ACC112 (cell line): Measurements from ENCODE around the gene ONECUT2.
"Not testable (repeated sequence)": the region's sequence is repeated elsewhere in the genome, so short reads cannot be mapped to it uniquely, and the experiment has no call there.

Source experiments
- H2AFZ ChIP-seq: fragments of 200-600 bp; sonication (generic); one replicate; pipeline ENCODE4 v1.6.0; 2017; ENCODE audit warnings: antibody characterized with exemption, low read length; ENCODE audit not compliant: unreplicated experiment
- H3K27ac ChIP-seq: fragments of 200-600 bp; sonication (generic); 2 replicates; pipeline ENCODE4 v1.5.1; 2014; ENCODE audit warnings: low read depth, mild to moderate bottlenecking, antibody characterized with exemption, low read length, moderate library complexity
- H3K27me3 ChIP-seq: fragments of 200-600 bp; sonication (generic); 2 replicates; pipeline ENCODE4 v1.6.1; 2014; ENCODE audit warnings: mild to moderate bottlenecking, antibody characterized with exemption, low read length, moderate library complexity, mixed read lengths; ENCODE audit not compliant: insufficient read depth
- H3K36me3 ChIP-seq: fragments of 200-600 bp; sonication (generic); 2 replicates; pipeline ENCODE4 v1.6.1; 2016; ENCODE audit warnings: mild to moderate bottlenecking, antibody characterized with exemption, low read length, moderate library complexity, mixed read lengths; ENCODE audit not compliant: insufficient read depth
- H3K4me1 ChIP-seq: fragments of 200-600 bp; sonication (generic); one replicate; pipeline ENCODE4 v1.6.1; 2016; ENCODE audit warnings: low read length, mixed read lengths; ENCODE audit not compliant: insufficient read depth, unreplicated experiment, control insufficient read depth
- H3K4me3 ChIP-seq: fragments of 200-600 bp; sonication (generic); 2 replicates; pipeline ENCODE4 v1.5.1; 2014; ENCODE audit warnings: mild to moderate bottlenecking, low read depth, low read length
- H3K79me2 ChIP-seq: fragments of 200-600 bp; sonication (generic); one replicate; pipeline ENCODE4 v1.6.0; 2016; ENCODE audit warnings: low read length; ENCODE audit not compliant: control insufficient read depth, unreplicated experiment, insufficient read depth

Gene ONECUT2

GRCh38 chr18:57434536-57435494 is at the start of gene ONECUT2:
ONECUT2 (plus strand) TSS chr18:57435374; CDS start chr18:57435717, 343 bp downstream.
- peaks cover 2% of the 10 kb centered on the region for H3K4me1 ChIP-seq
- no peak within 1 kb of the TSS for H3K27ac ChIP-seq
- no peak within 1 kb of the TSS for H2AFZ ChIP-seq
- H3K36me3 ChIP-seq: no peaks in the 10 kb centered on the region
- peak within 1 kb of the TSS; percentile 55 for H3K4me3 ChIP-seq
- peaks cover 94% of the 10 kb centered on the region for H3K27me3 ChIP-seq
- no peaks in the 10 kb centered on the region for H3K79me2 ChIP-seq

DNA sequence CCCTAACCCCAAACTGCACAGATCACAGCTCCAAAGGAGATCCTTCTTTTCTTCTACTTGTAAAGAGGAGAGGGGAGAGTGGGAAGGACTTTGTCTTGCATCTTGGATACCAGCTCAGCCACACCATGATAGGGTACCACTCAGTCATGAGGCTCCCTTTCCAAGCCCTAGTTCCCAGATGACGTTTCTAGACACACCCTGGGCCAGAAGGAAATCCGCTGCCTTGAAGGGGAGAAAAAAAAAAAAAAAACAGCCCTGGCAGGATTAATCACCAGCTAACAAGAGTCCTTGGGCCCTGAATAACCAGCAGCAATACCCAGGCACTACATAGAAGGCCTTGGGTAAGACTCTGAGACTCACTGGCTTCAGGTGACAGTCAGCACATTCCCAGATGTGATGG is 45.9 kb upstream of the ONECUT2 start:
- H3K27me3 ChIP-seq: peaks cover 8% of the 10 kb centered on the region
- H3K79me2 ChIP-seq: no peaks in the 10 kb centered on the region
- no peaks in the 10 kb centered on the region for H3K4me1 ChIP-seq
- H3K36me3 ChIP-seq: no peaks in the 10 kb centered on the region
- no peak overlapping the region for H3K27ac ChIP-seq
- no peak overlapping the region for H2AFZ ChIP-seq
- H3K4me3 ChIP-seq: no peak overlapping the region

DNA sequence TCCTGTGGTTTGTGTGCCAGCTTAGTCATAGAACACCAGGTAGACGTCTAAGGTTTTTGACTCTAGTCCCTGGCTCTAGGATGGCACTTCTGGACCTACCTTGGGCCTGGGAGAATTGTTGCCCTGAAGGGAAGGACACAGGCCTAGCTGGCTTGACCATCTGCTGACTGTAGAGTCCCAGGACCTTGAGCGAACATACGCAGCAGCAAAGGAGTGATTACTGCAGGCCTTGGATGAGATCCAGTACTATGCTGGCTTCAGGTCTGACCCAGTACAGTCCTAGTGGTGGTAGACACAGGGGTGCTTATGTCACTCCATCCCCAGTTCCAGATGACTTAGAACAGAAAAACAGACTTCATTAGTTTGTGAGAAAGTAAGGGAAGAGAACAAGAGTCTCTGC is 45.1 kb upstream of the ONECUT2 start:
- H3K27me3 ChIP-seq: peaks cover 8% of the 10 kb centered on the region
- H3K79me2 ChIP-seq: no peaks in the 10 kb centered on the region
- no peak overlapping the region for H3K27ac ChIP-seq
- no peaks in the 10 kb centered on the region for H3K36me3 ChIP-seq
- H2AFZ ChIP-seq: no peak overlapping the region
- H3K4me3 ChIP-seq: no peak overlapping the region
- no peaks in the 10 kb centered on the region for H3K4me1 ChIP-seq

DNA sequence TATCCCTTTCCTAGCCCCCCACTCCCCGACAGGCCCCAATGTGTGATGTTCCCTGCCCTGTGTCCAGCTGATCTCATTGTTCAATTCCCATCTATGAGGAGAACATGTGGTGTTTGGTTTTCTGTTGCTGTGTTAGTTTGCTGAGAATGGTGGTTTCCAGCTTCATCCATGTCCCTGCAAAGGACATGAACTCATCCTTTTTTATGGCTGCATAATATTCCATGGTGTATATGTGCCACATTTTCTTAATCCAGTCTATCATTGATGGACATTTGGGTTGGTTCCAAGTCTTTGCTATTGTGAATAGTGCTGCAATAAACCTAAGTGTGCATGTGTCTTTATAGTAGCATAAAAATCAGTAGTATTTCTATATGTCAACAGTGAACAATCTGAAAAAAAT is 40.4 kb upstream of the ONECUT2 start:
- not testable (repeated sequence) for H3K36me3 ChIP-seq, H3K27me3 ChIP-seq, H2AFZ ChIP-seq, H3K4me1 ChIP-seq, H3K27ac ChIP-seq, H3K79me2 ChIP-seq, H3K4me3 ChIP-seq

- not testable (repeated sequence) for H3K4me1 ChIP-seq, H2AFZ ChIP-seq, H3K36me3 ChIP-seq, H3K4me3 ChIP-seq, H3K79me2 ChIP-seq, H3K27me3 ChIP-seq, H3K27ac ChIP-seq
Measured at GRCh38 chr18:57396831-57397230, 38.3 kb upstream of the ONECUT2 start.

- H3K27ac ChIP-seq: no peak overlapping the region
- no peaks in the 10 kb centered on the region for H3K4me1 ChIP-seq
- H2AFZ ChIP-seq: no peak overlapping the region
- H3K4me3 ChIP-seq: no peak overlapping the region
- H3K79me2 ChIP-seq: no peaks in the 10 kb centered on the region
- H3K36me3 ChIP-seq: no peaks in the 10 kb centered on the region
- H3K27me3 ChIP-seq: no peaks in the 10 kb centered on the region
Measured at GRCh38 chr18:57397440-57398132, 37.6 kb upstream of the ONECUT2 start.

DNA sequence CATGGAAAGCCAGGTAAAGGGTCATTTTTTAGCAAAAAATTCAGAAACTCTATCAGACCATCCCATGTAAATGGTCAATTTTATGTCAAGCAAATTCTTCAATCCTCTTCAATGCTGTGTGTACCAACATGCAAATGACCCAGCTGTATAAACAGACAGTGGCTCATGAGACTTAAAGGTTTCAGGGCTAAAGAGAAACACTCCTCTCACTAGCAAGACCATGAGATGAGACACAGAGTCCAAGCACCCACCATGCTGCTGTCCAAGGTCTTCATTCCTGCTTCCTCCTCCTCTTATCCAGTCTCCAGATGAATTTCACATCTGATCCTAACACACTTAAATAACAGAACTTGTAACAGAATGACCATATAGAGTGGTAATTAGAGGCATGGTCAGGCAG is 30.8 kb upstream of the ONECUT2 start:
- Histone ChIP-seq H3K4me1 (no peaks in the 10 kb centered on the region), H3K27me3 (no peaks in the 10 kb centered on the region), H3K79me2 (no peaks in the 10 kb centered on the region), H3K36me3 (no peaks in the 10 kb centered on the region), H3K4me3 (no peak overlapping the region), H3K27ac (no peak overlapping the region), H2AFZ (no peak overlapping the region)

- H3K4me3 ChIP-seq: no peak overlapping the region
- no peaks in the 10 kb centered on the region for H3K27me3 ChIP-seq
- H3K4me1 ChIP-seq: no peaks in the 10 kb centered on the region
- H3K79me2 ChIP-seq: no peaks in the 10 kb centered on the region
- no peak overlapping the region for H2AFZ ChIP-seq
- H3K27ac ChIP-seq: no peak overlapping the region
- no peaks in the 10 kb centered on the region for H3K36me3 ChIP-seq
Measured at GRCh38 chr18:57409650-57410049, 25.5 kb upstream of the ONECUT2 start.

DNA sequence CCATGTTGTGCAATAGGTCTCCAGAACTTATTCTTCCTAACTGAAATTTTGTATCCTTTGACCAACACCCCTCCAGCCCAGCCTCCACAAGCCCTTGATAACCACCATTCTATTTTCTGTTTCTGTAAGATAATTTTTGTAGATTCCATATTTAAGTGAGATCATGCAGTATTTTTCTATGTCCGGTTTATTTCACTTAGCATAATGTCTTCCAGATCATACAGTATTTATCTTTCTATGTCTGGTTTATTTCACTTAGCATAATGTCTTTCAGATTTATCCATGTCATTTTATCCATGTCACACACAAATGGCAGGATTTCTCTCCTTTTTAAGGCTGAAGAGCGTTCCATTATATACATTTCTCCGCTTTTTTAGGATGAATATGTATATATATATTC is 24.4 kb upstream of the ONECUT2 start:
- no peak overlapping the region for H3K4me3 ChIP-seq
- no peak overlapping the region for H2AFZ ChIP-seq
- no peaks in the 10 kb centered on the region for H3K4me1 ChIP-seq
- no peaks in the 10 kb centered on the region for H3K27me3 ChIP-seq
- no peaks in the 10 kb centered on the region for H3K79me2 ChIP-seq
- no peaks in the 10 kb centered on the region for H3K36me3 ChIP-seq
- no peak overlapping the region for H3K27ac ChIP-seq

DNA sequence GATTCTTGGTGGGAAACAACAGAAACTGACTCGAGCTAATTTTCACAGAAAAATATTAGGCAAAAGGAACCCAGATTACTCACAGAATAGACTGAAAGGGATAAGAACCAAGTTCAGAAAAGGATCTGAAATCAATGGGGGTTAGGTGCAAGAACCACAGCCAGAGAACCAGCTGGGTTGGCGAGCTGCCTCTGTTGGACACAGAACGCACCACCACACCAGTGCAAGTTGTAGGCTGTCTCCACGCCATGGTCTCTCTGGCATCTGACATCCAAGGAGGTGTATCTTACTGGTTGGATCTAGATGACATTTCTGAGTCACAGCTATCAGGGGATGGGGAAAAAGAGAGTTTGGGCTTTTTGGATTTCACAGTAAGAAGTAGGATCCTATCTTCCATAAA is 18.6 kb upstream of the ONECUT2 start:
- no peaks in the 10 kb centered on the region for H3K4me1 ChIP-seq
- H2AFZ ChIP-seq: no peak overlapping the region

More for the DNA sequence above, 18.6 kb upstream of the ONECUT2 start:
- Histone ChIP-seq H3K27ac (no peak overlapping the region), H3K27me3 (0 out of 2 replicates have a peak, but pooled peaks cover 7% of the 10 kb centered on the region), H3K4me3 (no peak overlapping the region), H3K36me3 (no peaks in the 10 kb centered on the region), H3K79me2 (no peaks in the 10 kb centered on the region)
